Measurements from ENCODE around the gene ARHGEF11.

The ARHGEF11 gene

DNA sequence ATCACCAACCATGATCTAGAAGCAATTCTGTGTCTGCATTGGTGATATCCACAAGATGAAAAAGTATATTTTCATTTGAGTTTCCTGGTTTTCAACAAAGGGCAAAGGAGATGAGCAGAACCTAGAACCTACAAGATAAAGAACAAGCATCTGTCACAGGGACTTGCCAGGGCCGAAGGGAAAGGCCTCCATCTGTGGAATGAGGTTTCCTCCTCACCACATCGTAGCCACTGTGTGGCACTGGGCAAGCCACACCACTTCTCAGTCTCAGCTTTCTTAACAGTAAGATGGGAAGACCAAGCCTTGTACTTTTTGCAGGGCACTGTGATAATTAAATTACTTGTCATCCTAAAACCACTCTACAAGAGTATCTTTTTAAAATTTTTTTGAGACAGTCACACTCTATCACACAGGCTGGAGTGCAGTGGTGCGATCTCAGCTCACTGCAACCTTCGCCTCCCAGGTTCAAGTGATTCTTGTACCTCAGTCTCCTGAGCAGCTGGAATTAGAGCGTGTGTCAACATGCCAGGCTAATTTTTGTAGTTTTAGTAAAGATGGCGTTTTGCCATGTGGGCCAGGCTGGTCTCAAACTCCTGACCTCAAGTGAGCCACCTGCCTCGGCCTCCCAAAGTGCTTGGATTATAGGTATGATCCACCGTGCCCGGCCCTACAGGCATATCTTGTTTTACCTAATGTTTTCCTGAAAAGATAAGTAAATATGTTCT, 45.8 kb downstream of the ARHGEF11 start:
- DNase-seq = no peak

DNA sequence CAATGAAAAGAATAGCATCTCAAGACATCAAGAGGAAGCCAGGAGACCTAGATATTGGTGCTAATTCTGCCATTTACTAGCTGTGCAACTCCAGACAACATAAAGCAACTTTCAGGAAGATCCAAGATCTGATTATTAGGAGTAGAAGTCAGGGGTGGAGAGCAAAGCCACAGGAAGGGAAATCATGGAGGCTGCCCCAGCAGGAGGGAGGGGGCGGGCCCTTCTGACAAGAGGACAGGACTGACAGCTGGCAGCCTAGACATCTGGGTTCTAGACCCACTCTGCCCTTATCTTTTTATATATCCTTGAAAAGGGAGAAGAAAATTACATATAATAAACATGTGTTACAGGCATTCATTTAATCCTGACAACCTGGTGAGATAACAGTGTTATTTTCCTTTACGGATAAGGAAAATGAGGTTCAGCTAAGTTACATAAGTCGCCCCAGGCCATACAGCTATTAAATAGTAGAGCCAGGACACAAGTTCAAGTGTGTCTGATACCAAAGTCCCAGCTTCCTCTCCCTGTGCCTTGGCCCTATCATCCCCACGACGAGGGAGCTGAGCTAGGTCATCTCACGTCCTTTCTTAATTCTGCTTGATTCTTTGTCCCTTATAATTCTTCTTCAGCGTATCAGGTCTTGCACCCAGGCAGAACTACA, 46.6 kb downstream of the ARHGEF11 start:
- DNase-seq = no peak

DNA sequence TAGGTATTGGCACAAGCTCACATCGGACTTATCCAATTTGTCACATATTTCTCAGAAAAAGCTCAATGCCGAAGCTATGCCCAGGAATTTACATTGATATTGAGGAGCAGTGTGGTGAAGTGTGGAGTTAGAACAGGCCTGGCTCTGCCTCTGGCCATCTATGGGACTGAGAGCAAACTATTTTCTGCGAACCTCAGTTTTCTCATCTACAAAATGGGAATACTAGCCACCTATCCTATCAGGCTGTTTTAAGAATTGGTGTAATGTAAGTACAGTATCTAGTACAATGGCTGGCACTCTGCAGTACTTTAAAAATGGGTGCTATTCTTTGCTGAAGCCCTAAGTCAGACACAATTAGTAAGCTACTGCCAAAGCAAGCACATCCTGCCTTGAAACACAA, 47.2 kb downstream of the ARHGEF11 start:
- DNase-seq = no peak

DNA sequence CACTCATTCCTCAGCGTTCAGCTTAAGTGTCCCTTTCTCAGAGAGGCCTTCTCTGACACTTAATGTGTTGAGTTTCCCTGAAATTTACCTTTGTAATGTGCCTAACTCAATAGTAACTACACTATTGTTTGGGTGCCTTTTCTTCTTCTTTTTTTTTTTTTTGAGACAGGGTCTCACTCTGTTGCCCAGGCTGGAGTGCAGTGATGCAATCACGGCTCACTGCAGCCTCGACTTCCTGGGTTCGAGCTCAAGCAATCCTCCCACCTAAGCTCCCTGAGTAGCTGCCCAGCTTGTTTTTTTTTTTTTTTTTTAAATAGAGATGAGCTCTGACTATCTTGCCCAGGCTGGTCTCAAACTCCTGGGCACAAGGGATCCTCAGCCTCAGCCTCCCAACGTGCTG, 50.1 kb downstream of the ARHGEF11 start:
- no peak for DNase-seq

DNA sequence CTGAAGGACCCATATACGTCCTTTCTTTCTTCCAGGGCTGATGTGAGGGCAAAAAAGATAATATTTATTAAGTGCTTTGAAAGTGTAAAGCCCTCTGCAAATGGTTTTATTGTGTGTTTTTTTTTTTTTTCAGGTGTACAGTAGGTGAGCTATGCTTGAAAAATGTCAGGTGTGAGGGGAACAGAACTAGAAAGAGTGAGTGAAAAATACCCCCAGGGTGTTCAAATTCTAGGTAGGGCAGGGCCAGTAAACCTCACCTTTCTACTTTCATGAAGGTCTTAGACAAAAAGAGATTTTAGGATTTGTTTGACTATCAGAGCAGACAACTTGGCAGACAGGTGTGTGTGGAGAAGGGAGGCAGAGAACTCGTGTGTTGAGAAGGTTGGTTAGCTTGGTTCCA, 51.3 kb downstream of the ARHGEF11 start:
- no peak for DNase-seq

DNA sequence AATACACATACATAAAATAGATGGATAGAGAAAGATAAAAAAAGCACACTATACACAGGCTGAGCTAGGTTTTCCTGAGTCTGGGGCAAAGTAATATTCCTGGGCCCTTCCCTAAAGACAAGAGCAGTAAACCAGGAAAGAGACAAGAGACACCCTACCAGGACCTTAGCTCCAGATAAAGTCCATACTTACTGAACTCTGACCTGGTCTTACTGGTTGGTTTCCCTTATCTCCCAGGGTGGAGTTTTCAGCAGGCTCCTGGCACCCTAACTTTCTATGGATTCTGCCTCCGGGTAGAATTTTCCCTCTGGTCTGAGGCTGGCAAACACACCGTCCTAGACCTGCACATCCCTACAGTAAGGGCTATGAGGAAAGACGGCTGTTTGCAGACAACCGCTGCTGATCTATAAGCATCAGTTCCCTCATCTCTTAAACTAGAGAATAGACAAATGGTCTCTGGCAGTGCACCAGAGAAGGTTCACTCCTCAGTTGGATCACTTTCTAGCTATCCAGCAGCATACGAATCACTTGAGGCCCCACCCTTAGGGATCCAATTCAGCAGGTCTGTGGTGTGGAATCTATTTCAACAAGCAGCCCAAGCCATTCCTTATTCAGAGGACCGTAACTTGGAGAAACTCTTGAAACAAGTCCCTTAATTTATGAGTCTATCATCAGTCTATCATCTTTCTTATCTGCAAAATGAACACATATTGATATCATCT, 52.0 kb downstream of the ARHGEF11 start:
- no peak for DNase-seq

DNA sequence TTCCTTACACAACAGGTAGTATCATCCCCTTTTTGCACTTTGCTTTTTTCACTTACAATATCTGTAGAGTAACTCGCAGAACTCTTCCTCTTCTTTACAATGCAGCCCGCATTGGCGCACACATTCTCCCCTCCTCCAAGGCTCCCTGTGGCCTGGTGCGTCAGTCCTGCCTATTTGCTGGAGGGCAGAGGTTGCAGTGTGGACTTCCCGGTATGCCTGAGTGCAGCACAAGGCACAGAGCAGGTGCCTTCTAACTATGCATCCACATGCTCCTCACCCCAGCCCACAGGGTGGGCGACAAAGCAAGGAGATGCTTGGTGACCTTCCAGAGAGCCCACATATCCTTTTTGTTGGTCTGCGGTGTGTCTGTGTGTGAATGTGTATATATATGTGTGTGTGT, 53.3 kb downstream of the ARHGEF11 start:
- no peak for DNase-seq

DNA sequence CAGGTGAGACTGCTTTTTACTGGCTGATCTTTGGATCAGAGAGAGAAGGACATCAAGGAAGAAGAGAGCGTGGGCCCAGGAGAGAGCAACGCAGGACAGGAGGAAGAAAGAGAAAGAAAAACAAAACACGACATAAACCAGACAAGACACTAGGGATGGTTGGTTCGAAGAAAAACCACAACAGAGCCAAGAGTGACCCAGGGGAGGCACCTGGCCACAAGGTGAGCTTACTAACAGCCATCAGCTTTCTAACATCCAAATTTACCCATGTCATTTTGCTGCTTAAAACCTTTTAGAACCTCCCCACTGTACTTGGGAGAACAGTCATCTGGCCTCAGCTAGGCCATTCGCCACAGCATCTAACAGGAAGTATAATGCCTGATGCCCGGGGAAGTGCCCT, 57.8 kb downstream of the ARHGEF11 start:
- DNase-seq = no peak

GRCh38 chr1:156980551-156980950, 65.0 kb downstream of the ARHGEF11 start:
- no peak for DNase-seq

GRCh38 chr1:156975084-156975483, 70.5 kb downstream of the ARHGEF11 start:
- no peak for DNase-seq

DNA sequence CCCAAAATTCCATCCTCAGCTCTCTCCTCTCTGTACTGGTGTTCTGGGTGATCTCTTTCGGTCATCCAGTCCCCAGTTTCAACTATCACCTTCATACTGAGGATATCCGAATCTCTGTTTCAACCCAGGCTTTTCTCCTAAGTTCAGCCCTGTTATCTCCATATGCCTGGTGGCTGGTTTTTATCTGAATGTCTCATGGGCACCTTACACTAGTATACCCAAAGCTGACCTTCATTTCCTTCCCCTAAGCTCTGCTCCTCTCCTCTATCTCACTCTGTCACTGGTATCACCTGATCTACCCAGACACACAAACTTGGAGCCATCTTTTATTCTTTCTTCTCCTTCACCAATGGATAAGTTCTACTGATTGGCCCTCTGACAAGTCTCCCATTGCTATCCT, 72.1 kb downstream of the ARHGEF11 start:
- DNase-seq = no peak

- peak; percentile 17 for DNase-seq
Measured at GRCh38 chr1:156970017-156970416, 75.5 kb downstream of the ARHGEF11 start.

- DNase-seq = no peak
Measured at GRCh38 chr1:156969496-156969895, 76.0 kb downstream of the ARHGEF11 start.

DNA sequence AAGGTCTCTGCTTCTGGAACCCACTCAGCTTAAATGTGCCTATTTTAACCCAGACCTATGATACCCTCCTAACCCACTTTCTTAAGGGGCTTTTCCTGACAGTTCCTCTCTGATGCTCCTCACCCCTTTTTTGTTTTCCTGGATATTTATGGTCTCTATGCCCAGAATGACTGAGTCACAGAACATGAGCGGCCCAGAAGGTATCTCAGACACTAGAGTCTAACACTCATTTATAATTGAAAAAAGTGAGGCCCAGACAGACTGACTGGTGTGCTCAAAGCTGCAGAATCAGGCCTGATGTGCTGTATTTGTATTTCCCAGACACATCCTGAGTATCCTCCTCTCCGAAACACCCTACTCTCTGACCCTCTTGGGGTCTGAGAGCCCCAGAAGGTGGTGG, 81.1 kb downstream of the ARHGEF11 start:
- DNase-seq = peak; percentile 40

- no peak for DNase-seq
Measured at GRCh38 chr1:156963621-156964020, 81.9 kb downstream of the ARHGEF11 start.

GRCh38 chr1:156961709-156962108, 83.8 kb downstream of the ARHGEF11 start:
- DNase-seq = no peak

DNA sequence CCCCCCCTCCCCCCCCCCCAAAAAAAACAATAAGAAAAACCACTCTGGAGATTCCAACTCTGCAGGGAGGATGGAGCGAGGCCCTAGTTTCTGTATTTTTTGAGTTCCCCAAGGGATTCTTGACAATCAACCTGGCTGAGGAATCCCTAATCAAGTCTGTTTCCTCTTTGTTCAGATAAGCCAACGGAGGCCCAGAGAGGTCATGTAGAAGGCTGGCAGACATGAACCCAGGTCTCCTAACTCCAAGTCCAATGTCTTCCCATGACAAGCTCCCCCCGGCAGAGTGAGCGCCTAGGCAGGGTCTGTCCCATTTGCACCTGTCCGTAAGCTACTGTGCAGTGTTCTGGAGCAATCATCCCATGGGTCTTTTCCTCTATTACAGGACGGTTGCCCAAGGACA, 85.6 kb downstream of the ARHGEF11 start:
- DNase-seq = no peak

- peak; percentile 72 for DNase-seq
Measured at GRCh38 chr1:156959414-156959813, 86.1 kb downstream of the ARHGEF11 start.

DNA sequence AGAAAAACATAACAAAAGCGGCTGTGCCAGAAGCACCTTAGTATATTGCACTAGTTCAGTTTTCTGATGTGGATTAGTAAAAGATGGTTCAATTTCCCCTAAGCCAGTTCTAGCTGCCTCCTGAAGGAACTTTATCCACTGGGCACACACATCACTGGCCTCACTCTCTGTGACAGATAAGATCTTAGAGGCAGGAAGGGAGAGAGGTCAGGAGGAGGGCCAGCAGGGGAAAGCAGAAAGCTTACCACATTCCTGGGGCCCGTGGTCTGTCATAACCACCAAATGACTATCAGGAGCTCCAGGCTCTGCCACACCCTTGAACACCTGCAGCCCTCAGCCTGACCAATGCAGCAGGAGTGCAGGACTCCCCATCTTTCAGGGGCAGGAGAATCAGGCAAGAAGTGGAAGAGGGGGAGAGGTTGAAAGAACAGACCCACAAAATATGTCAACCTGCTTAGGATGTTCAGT, 87.3 kb downstream of the ARHGEF11 start:
- DNase-seq = no peak

- DNase-seq = no peak
Measured at GRCh38 chr1:156957634-156958033, 87.9 kb downstream of the ARHGEF11 start.

- no peak for DNase-seq
Measured at GRCh38 chr1:156956333-156956732, 89.2 kb downstream of the ARHGEF11 start.

GRCh38 chr1:156953571-156953970, 92.0 kb downstream of the ARHGEF11 start:
- peak; percentile 18 for DNase-seq

- no peak for DNase-seq
Measured at GRCh38 chr1:156951371-156951770, 94.2 kb downstream of the ARHGEF11 start.

- DNase-seq = no peak
Measured at GRCh38 chr1:156949127-156949526, 96.4 kb downstream of the ARHGEF11 start.
